Measurements from ENCODE around the gene IFI27L2. TPM values are rescaled to one million over a fixed set of nuclear protein-coding genes. Genes with fewer than 3 reads are reported as not detected.

Gene IFI27L2
- total RNA-seq, 1 experiment from 2014 or later: 28.6 TPM

DNA sequence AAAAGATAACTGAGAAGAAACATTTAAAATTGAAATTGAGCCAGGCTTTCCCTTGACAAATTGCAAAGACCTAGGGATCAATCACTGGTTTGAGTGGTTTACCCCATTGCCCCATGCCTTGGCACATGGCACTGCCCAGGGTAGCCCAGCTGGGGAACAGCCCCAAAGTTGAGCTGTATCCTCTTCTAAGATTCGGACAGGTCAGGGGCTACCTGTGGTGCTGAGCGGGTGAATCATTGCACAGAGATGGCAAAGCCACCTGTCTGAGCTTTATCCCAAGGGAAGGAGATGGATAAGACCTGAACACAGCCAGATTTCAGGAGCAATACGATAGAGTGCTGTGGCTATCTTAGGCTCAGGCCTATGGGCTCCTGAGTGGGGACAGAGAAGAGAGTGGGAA lies 7.0 kb downstream of the IFI27L2 start:
- no peak overlapping the region for H2AFZ ChIP-seq (ENCODE audit: low read length)
- Mint-ChIP-seq H3K27me3 (ENCODE audit: low read depth) (peaks cover 33% of the 10 kb centered on the region), H3K36me3 (ENCODE audit: insufficient read depth in 1 of 3, low read depth in 3 of 3) (no peaks in the 10 kb centered on the region), H3K4me3 (no peak overlapping the region), H3K27ac (no peak overlapping the region), H3K9me3 (peaks cover 6 to 11% of the 10 kb centered on the region in 2 experiments; a peak in 2 of 5 replicates), H3K4me1 (no peaks in the 10 kb centered on the region)
- H2BK15ac ChIP-seq (ENCODE audit: low read depth, low read length): no peak overlapping the region
- no peaks in the 10 kb centered on the region for H3K23me2 ChIP-seq (ENCODE audit: insufficient read length, low read depth, low read length, poor library complexity, severe bottlenecking)
- H3K27ac ChIP-seq (ENCODE audit: insufficient read length, low read depth, low read length): no peak overlapping the region
- TF ChIP-seq, protein P1, sequence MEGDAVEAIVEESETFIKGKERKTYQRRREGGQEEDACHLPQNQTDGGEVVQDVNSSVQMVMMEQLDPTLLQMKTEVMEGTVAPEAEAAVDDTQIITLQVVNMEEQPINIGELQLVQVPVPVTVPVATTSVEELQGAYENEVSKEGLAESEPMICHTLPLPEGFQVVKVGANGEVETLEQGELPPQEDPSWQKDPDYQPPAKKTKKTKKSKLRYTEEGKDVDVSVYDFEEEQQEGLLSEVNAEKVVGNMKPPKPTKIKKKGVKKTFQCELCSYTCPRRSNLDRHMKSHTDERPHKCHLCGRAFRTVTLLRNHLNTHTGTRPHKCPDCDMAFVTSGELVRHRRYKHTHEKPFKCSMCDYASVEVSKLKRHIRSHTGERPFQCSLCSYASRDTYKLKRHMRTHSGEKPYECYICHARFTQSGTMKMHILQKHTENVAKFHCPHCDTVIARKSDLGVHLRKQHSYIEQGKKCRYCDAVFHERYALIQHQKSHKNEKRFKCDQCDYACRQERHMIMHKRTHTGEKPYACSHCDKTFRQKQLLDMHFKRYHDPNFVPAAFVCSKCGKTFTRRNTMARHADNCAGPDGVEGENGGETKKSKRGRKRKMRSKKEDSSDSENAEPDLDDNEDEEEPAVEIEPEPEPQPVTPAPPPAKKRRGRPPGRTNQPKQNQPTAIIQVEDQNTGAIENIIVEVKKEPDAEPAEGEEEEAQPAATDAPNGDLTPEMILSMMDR (conservative IDR thresholded peaks at IDR 0.05): no peak
- no peaks in the 10 kb centered on the region for H4K20me1 ChIP-seq (ENCODE audit: control insufficient read depth, insufficient read depth, insufficient read length)
- no peak overlapping the region for H4K91ac ChIP-seq (ENCODE audit: insufficient read length, low read depth, low read length)
- WGBS (ENCODE audit: extremely low coverage, insufficient read length, low lambda C conversion rate): no CpG with 5 or more reads among the region's 3 CpGs
- no peak overlapping the region for H2BK20ac ChIP-seq (ENCODE audit: low read depth, low read length, poor library complexity, severe bottlenecking)
- no peak overlapping the region for H4K5ac ChIP-seq (ENCODE audit: insufficient read length, low read depth, low read length)
- no peak overlapping the region for H2BK120ac ChIP-seq (ENCODE audit: low read depth, low read length, poor library complexity, severe bottlenecking)
- H3K4me1 ChIP-seq (ENCODE audit: insufficient read depth, low read length): no peaks in the 10 kb centered on the region
- no peak overlapping the region for H2BK12ac ChIP-seq (ENCODE audit: insufficient read length, low read depth, low read length)
- no peak overlapping the region for H3K14ac ChIP-seq (ENCODE audit: insufficient read depth, low read length)
- peak; percentile 3 for DNase-seq
- H3K4ac ChIP-seq (ENCODE audit: low read depth, low read length): no peak overlapping the region
- no peak overlapping the region for H4K8ac ChIP-seq (replicated peaks; ENCODE audit: insufficient read length, low read depth, low read length)
- H3K79me1 ChIP-seq (ENCODE audit: insufficient read depth, low read depth, low read length, poor library complexity, severe bottlenecking): no peaks in the 10 kb centered on the region
- no peak overlapping the region for H3K56ac ChIP-seq (ENCODE audit: insufficient read length, low read depth, low read length)
- no peak overlapping the region for H2AK5ac ChIP-seq (ENCODE audit: insufficient read length, low read length)
- H3K79me2 ChIP-seq (ENCODE audit: insufficient read depth, low read length): no peaks in the 10 kb centered on the region
- no peak overlapping the region for H2BK5ac ChIP-seq (ENCODE audit: insufficient read length, low read length)
- no peaks in the 10 kb centered on the region for H3K27me3 ChIP-seq (ENCODE audit: insufficient read depth, low read length)
- H3K4me2 ChIP-seq (ENCODE audit: insufficient read depth, insufficient read length, low read length): no peak overlapping the region
- H3T11ph ChIP-seq (ENCODE audit: low read length): no peak overlapping the region
- H3K9ac ChIP-seq (ENCODE audit: extremely low read depth, insufficient read length, low read length): no peak overlapping the region
- no peaks in the 10 kb centered on the region for H3K9me3 ChIP-seq (ENCODE audit: control insufficient read depth, low read depth, low read length)
- H3K23ac ChIP-seq (ENCODE audit: insufficient read length, low read depth, low read length): no peak overlapping the region
- no peak overlapping the region for H3K18ac ChIP-seq (ENCODE audit: insufficient read length, low read depth, low read length)
